Measurements from ENCODE around the gene CILP2.

GRCh38 chr19:19558055-19558454, 20.0 kb downstream of the CILP2 start:
- TF ChIP-seq CTCF (IDR thresholded peaks at IDR 0.05) (no peak), POLR2A (IDR thresholded peaks at IDR 0.05) (no peak)

Data from body of pancreas (tissue), 4 donors.